DMS153 treated with DMSO at 0.1 percent for 48 hours (cell line): ENCODE results near the gene SDC1.
A peak's percentile ranks its signal among the peaks of the same experiment; 100 is the strongest.

Experiments
- DNase-seq: peaks from one replicate; lab custom pipeline; 2025; ENCODE audit not compliant: unreplicated experiment; lab: John Stamatoyannopoulos, UW

Gene SDC1

GRCh38 chr2:20215183-20216040 lies 9.5 kb downstream of the SDC1 start:
- no peak for DNase-seq

GRCh38 chr2:20214566-20215182 lies 10.3 kb downstream of the SDC1 start:
- no peak for DNase-seq

- peak; percentile 54 for DNase-seq
Measured at GRCh38 chr2:20213651-20214565, 11.0 kb downstream of the SDC1 start.

- DNase-seq: no peak
Measured at GRCh38 chr2:20212871-20213503, 11.9 kb downstream of the SDC1 start.

- no peak for DNase-seq
Measured at GRCh38 chr2:20212459-20212870, 12.5 kb downstream of the SDC1 start.

- DNase-seq: no peak
Measured at GRCh38 chr2:20211860-20212458, 13.0 kb downstream of the SDC1 start.

GRCh38 chr2:20211420-20211819 lies 13.5 kb downstream of the SDC1 start:
- DNase-seq: no peak

- no peak for DNase-seq
Measured at GRCh38 chr2:20210462-20210861, 14.5 kb downstream of the SDC1 start.

- no peak for DNase-seq
Measured at GRCh38 chr2:20209373-20210109, 15.4 kb downstream of the SDC1 start.

GRCh38 chr2:20208476-20208859 lies 16.5 kb downstream of the SDC1 start:
- no peak for DNase-seq

- no peak for DNase-seq
Measured at GRCh38 chr2:20207051-20207450, 17.9 kb downstream of the SDC1 start.

GRCh38 chr2:20205915-20206524 lies 18.9 kb downstream of the SDC1 start:
- DNase-seq: no peak

GRCh38 chr2:20205069-20205468 lies 19.9 kb downstream of the SDC1 start:
- DNase-seq: no peak

GRCh38 chr2:20203521-20204225 lies 21.3 kb downstream of the SDC1 start:
- no peak for DNase-seq

GRCh38 chr2:20203072-20203471 lies 21.9 kb downstream of the SDC1 start:
- DNase-seq: no peak

GRCh38 chr2:20201671-20202070 lies 23.3 kb downstream of the SDC1 start:
- no peak for DNase-seq

GRCh38 chr2:20200697-20201555 lies 24.0 kb downstream of the SDC1 start:
- no peak for DNase-seq
